Liver (tissue), 9 donors: ENCODE data around the gene DNAH2. TPM values are rescaled to one million over a fixed set of nuclear protein-coding genes. Genes with fewer than 3 reads are reported as not detected.
A peak's percentile ranks its signal among the peaks of the same experiment; 100 is the strongest.

Experiments
- DNase-seq: peaks from one replicate; pipeline ENCODE4 v3.0.0-alpha.2; 2017; ENCODE audit warnings: low spot score
- H3K27ac ChIP-seq, 2 donors: one replicate each; pipeline ENCODE4 v1.7.0; 2013; ENCODE audit warnings: inconsistent platforms in 2 of 2, low read length in 2 of 2, control low read depth in 1 of 2, low read depth in 1 of 2, mild to moderate bottlenecking in 1 of 2
- H3K27me3 ChIP-seq, 4 donors: one replicate each; pipeline versions ENCODE4 v1.6.1 to v1.7.0; 2013; ENCODE audit warnings: low read length in 3 of 4, inconsistent platforms in 1 of 4, mild to moderate bottlenecking in 1 of 4, moderate library complexity in 1 of 4; ENCODE audit not compliant: control insufficient read depth in 4 of 4, insufficient read depth in 4 of 4
- H3K36me3 ChIP-seq, 4 donors: one replicate each; pipeline versions ENCODE4 v1.6.1 to v1.7.0; 2013; ENCODE audit warnings: low read length in 3 of 4, mild to moderate bottlenecking in 3 of 4, low read depth in 1 of 4, moderate library complexity in 1 of 4; ENCODE audit not compliant: control insufficient read depth in 4 of 4, insufficient read depth in 3 of 4
- H3K4me1 ChIP-seq, 4 donors: one replicate each; pipeline versions ENCODE4 v1.6.1 to v1.7.0; 2013; ENCODE audit warnings: low read length in 3 of 4, mild to moderate bottlenecking in 3 of 4, moderate library complexity in 1 of 4; ENCODE audit not compliant: control insufficient read depth in 4 of 4, insufficient read depth in 4 of 4
- H3K4me3 ChIP-seq, 3 donors: one replicate each; pipeline versions ENCODE4 v1.6.1 to v1.7.0; 2013; ENCODE audit warnings: low read length in 3 of 3, control low read depth in 1 of 3, low read depth in 1 of 3, mild to moderate bottlenecking in 1 of 3
- H3K9ac ChIP-seq, 2 donors: one replicate each; pipeline ENCODE4 v1.7.0; 2013; ENCODE audit warnings: low read length in 2 of 2, mild to moderate bottlenecking in 2 of 2, moderate library complexity in 2 of 2, control low read depth in 1 of 2, low read depth in 1 of 2
- H3K9me3 ChIP-seq, 4 donors: one replicate each; pipeline versions ENCODE4 v1.6.1 to v1.7.0; 2013; ENCODE audit warnings: low read length in 3 of 4; ENCODE audit not compliant: control insufficient read depth in 4 of 4
- ATF3 ChIP-seq: IDR thresholded peaks from 2 replicates; pipeline ENCODE4 v1.6.1; 2016; ENCODE audit warnings: antibody characterized with exemption
- CTCF ChIP-seq: fragments of 150-350 bp; IDR thresholded peaks from 2 replicates; pipeline ENCODE4 v1.5.1; 2017; ENCODE audit warnings: improper control_type of control experiment, low read depth, low read length; ENCODE audit not compliant: missing input control
- EGR1 ChIP-seq, 2 donors: IDR thresholded peaks; 2 replicates each; pipeline ENCODE4 v1.6.1; 2016 to 2018; ENCODE audit warnings: antibody characterized with exemption in 2 of 2, low read depth in 2 of 2
- HNF4A ChIP-seq, 2 donors: conservative IDR thresholded peaks; 2 replicates each; pipeline ENCODE4 v1.6.1; 2016; ENCODE audit warnings: antibody characterized with exemption in 2 of 2, mild to moderate bottlenecking in 2 of 2
- HNF4G ChIP-seq: IDR thresholded peaks from 2 replicates; pipeline ENCODE4 v1.6.1; 2016; ENCODE audit warnings: antibody characterized with exemption
- JUND ChIP-seq, 2 donors: IDR thresholded peaks; 2 replicates each; pipeline ENCODE4 v1.6.1; 2016; ENCODE audit warnings: antibody characterized with exemption in 2 of 2
- MAX ChIP-seq: IDR thresholded peaks from 2 replicates; pipeline ENCODE4 v1.6.1; 2016; ENCODE audit warnings: antibody characterized with exemption
- NR2F2 ChIP-seq: IDR thresholded peaks from 2 replicates; pipeline ENCODE4 v1.6.1; 2016; ENCODE audit warnings: antibody characterized with exemption
- RAD21 ChIP-seq, 2 donors: IDR thresholded peaks; 2 replicates each; pipeline ENCODE4 v1.6.1; 2016; ENCODE audit warnings: antibody characterized with exemption in 2 of 2, mild to moderate bottlenecking in 2 of 2
- REST ChIP-seq: IDR thresholded peaks from 2 replicates; pipeline ENCODE4 v1.6.1; 2016; ENCODE audit warnings: antibody characterized with exemption, mild to moderate bottlenecking
- SP1 ChIP-seq: IDR thresholded peaks from 2 replicates; pipeline ENCODE4 v1.6.1; 2018; ENCODE audit warnings: antibody characterized with exemption, mild to moderate bottlenecking
- TAF1 ChIP-seq: conservative IDR thresholded peaks from 2 replicates; pipeline ENCODE4 v1.6.1; 2016; ENCODE audit warnings: antibody characterized with exemption, mild to moderate bottlenecking
- ZBTB33 ChIP-seq: IDR thresholded peaks from 2 replicates; pipeline ENCODE4 v1.6.1; 2016; ENCODE audit warnings: antibody characterized with exemption
- WGBS: extraction: QIAGEN DNeasy Blood & Tissue Kit; methylation state at CpG from one replicate; pipeline ENCODE4 v1.1.7; 2013; 5-methylcytosine and 5-hydroxymethylcytosine counted together
- polyA plus RNA-seq, 2 donors: library from polyadenylated mRNA; stranded (reverse) in 1 of 2; unstranded in 1 of 2; fragments of 200-250 nt in 1 of 2; fragments of >200 nt in 1 of 2; fragmentation: Nextera tagmentation in 1 of 2; extraction: Ambion mirVana in 1 of 2; gene quantifications; one replicate each; pipeline versions ENCODE4 v1.2.1 to v1.2.3, GENCODE V29; 2013 to 2015
- total RNA-seq, 2 donors: library from RNA; depleted of rRNA; stranded (reverse); fragments of >200 nt; gene quantifications; one replicate each; pipeline ENCODE4 v1.2.3, GENCODE V29; 2014
- donor health status: healthy.
- donor health status: healthy.
- donor health status: healthy.
- donor health status: healthy.
- donor health status: healthy.

Gene DNAH2
- total and polyA plus RNA-seq, 4 donors = under 0.01 to 0.25 (median 0.05) TPM

- no peak for TF ChIP-seq JUND (IDR thresholded peaks at IDR 0.05)
- TF ChIP-seq HNF4G = no peak
- no peak for TF ChIP-seq HNF4A (conservative IDR thresholded peaks at IDR 0.05)
- TF ChIP-seq MAX = no peak
Measured at GRCh38 chr17:7703584-7704479, 13.7 kb upstream of the DNAH2 start (continued).

- no peak within 1 kb of the TSS for H3K9ac ChIP-seq
- no peak for DNase-seq
- H3K36me3 ChIP-seq = peaks cover 0 to 16% (median 7%) of the 10 kb centered on the region in 4 donors
- H3K4me1 ChIP-seq = peaks cover 1 to 6% (median 2%) of the 10 kb centered on the region in 4 donors
- H3K27me3 ChIP-seq = peaks cover 0 to 14% (median 7%) of the 10 kb centered on the region in 4 donors
- TF ChIP-seq CTCF (no peak), SP1 (no peak), NR2F2 (no peak), MAX (no peak), REST (no peak), HNF4A (conservative IDR thresholded peaks at IDR 0.05) (no peak), RAD21 (IDR thresholded peaks at IDR 0.05) (no peak), HNF4G (no peak), JUND (IDR thresholded peaks at IDR 0.05) (no peak), TAF1 (no peak), ZBTB33 (no peak), EGR1 (IDR thresholded peaks at IDR 0.05; ENCODE audit: low read depth in 2 of 2) (no peak), ATF3 (no peak)
- H3K4me3 ChIP-seq = peak within 1 kb of the TSS in 1 of 3 donors; percentile 33
- H3K9me3 ChIP-seq = no peaks in the 10 kb centered on the region
- H3K27ac ChIP-seq = no peak within 1 kb of the TSS
- WGBS = 3% methylated on average over 45 of the region's 45 CpGs
Measured at GRCh38 chr17:7704601-7705268, 12.8 kb upstream of the DNAH2 start, which contains the start of gene EFNB3. Gene EFNB3 (plus strand): TSS chr17:7705202. CDS start chr17:7705599, 397 bp downstream.
